ENCODE measurements around the gene TPT1. TPM values are rescaled to one million over a fixed set of nuclear protein-coding genes. Genes with fewer than 3 reads are reported as not detected.

Gene TPT1
- total and polyA plus RNA-seq, 4 donors: 3,196 to 18,191 (median 5,218) TPM

- peaks cover 3 to 23% of the 10 kb centered on the region in 2 donors for H3K36me3 ChIP-seq (ENCODE audit: control insufficient read depth in 1 of 2, insufficient read depth in 2 of 2, low read length in 1 of 2)
Measured at GRCh38 chr13:45335397-45336024, 5.5 kb downstream of the TPT1 start.

GRCh38 chr13:45333977-45334922 is 6.7 kb downstream of the TPT1 start:
- H3K27me3 ChIP-seq (ENCODE audit: control insufficient read depth in 1 of 2, insufficient read depth in 2 of 2, low read length in 1 of 2): no peaks in the 10 kb centered on the region
- WGBS, 2 donors: 28 to 41% methylated on average over 7 of the region's 7 CpGs
- ATAC-seq (ENCODE audit: low FRiP score) (no peak), DNase-seq (no peak)
- no peak overlapping the region for H3K27ac ChIP-seq (ENCODE audit: low read depth in 1 of 2, low read length in 2 of 2)
- H3K4me3 ChIP-seq (ENCODE audit: low read length in 2 of 2): no peak overlapping the region
- peaks cover 2 to 22% of the 10 kb centered on the region in 2 donors for H3K4me1 ChIP-seq (ENCODE audit: control insufficient read depth in 1 of 2, insufficient read depth in 2 of 2, low read length in 2 of 2)
- intact Hi-C loops (cut with DNase I): no loop called here
- H3K9me3 ChIP-seq (ENCODE audit: control insufficient read depth, low read length): no peaks in the 10 kb centered on the region
- H3K36me3 ChIP-seq (ENCODE audit: control insufficient read depth in 1 of 2, insufficient read depth in 2 of 2, low read length in 1 of 2): peaks cover 3 to 23% of the 10 kb centered on the region in 2 donors

More at GRCh38 chr13:45335397-45336024, 5.5 kb downstream of the TPT1 start:
- DNase-seq: no peak
- no peaks in the 10 kb centered on the region for H3K9me3 ChIP-seq (ENCODE audit: control insufficient read depth, low read length)
- peaks cover 2 to 22% of the 10 kb centered on the region in 2 donors for H3K4me1 ChIP-seq (ENCODE audit: control insufficient read depth in 1 of 2, insufficient read depth in 2 of 2, low read length in 2 of 2)
- WGBS, 2 donors: 61 to 64% methylated on average over 3 of the region's 3 CpGs
- no peaks in the 10 kb centered on the region for H3K27me3 ChIP-seq (ENCODE audit: control insufficient read depth in 1 of 2, insufficient read depth in 2 of 2, low read length in 1 of 2)
- H3K4me3 ChIP-seq (ENCODE audit: low read length in 2 of 2): no peak overlapping the region
- intact Hi-C loops (cut with DNase I): no loop called here
- no peak for ATAC-seq (ENCODE audit: low FRiP score)
- peak overlapping the region in 1 of 2 donors; percentile 56 for H3K27ac ChIP-seq (ENCODE audit: low read depth in 1 of 2, low read length in 2 of 2)

DNA sequence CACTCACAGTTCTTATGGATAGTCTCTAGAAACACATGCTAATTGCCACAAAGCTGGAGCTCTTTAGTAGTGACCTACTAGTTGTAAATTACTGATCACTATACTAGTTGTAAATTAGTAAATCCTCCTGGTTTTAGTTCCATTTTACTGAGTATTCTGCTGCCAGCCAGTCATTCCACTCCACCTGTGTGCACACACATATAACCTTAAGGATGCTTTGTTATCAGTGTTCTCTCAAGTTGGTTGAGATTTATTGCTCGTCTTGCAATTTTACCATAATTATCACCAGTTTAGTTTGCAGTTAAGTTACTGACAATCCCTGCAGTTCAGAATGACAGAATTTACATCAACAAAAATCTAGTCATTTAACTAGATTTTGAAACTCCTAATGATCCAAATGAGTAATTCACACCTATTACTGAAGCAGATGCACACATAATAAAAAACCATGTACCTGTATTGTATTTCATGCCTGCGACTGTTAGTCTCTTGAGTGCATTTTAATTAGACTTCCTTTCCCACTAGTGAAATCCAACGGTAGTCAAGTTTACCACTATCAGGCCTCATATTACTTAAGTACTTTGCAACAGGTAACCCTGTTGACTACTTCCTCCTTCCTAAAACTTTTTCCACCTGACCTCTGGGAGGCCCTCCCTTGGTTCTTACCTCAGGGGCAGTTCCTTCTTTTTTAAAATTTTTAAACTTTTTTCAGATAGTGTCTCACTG is 7.6 kb downstream of the TPT1 start:
- intact Hi-C loops (cut with DNase I): no loop called here
- 78 to 81% methylated on average over 3 of the region's 3 CpGs for WGBS, 2 donors
- no peaks in the 10 kb centered on the region for H3K27me3 ChIP-seq (ENCODE audit: control insufficient read depth in 1 of 2, insufficient read depth in 2 of 2, low read length in 1 of 2)
- H3K4me3 ChIP-seq (ENCODE audit: low read length in 2 of 2): no peak overlapping the region
- DNase-seq: no peak
- H3K27ac ChIP-seq (ENCODE audit: low read depth in 1 of 2, low read length in 2 of 2): no peak overlapping the region
- ATAC-seq (ENCODE audit: low FRiP score): no peak
- peaks cover 2 to 18% of the 10 kb centered on the region in 2 donors for H3K4me1 ChIP-seq (ENCODE audit: control insufficient read depth in 1 of 2, insufficient read depth in 2 of 2, low read length in 2 of 2)
- no peaks in the 10 kb centered on the region for H3K9me3 ChIP-seq (ENCODE audit: control insufficient read depth, low read length)
- H3K36me3 ChIP-seq (ENCODE audit: control insufficient read depth in 1 of 2, insufficient read depth in 2 of 2, low read length in 1 of 2): peaks cover 3 to 23% of the 10 kb centered on the region in 2 donors

GRCh38 chr13:45332831-45333219 is 8.2 kb downstream of the TPT1 start:
- peaks cover 2 to 18% of the 10 kb centered on the region in 2 donors for H3K4me1 ChIP-seq (ENCODE audit: control insufficient read depth in 1 of 2, insufficient read depth in 2 of 2, low read length in 2 of 2)
- ATAC-seq (ENCODE audit: low FRiP score) (no peak), DNase-seq (no peak)
- no peaks in the 10 kb centered on the region for H3K27me3 ChIP-seq (ENCODE audit: control insufficient read depth in 1 of 2, insufficient read depth in 2 of 2, low read length in 1 of 2)
- H3K4me3 ChIP-seq (ENCODE audit: low read length in 2 of 2): no peak overlapping the region
- peaks cover 3 to 23% of the 10 kb centered on the region in 2 donors for H3K36me3 ChIP-seq (ENCODE audit: control insufficient read depth in 1 of 2, insufficient read depth in 2 of 2, low read length in 1 of 2)
- intact Hi-C loops (cut with DNase I): no loop called here
- H3K27ac ChIP-seq (ENCODE audit: low read depth in 1 of 2, low read length in 2 of 2): peak overlapping the region in 1 of 2 donors; percentile 10
- H3K9me3 ChIP-seq (ENCODE audit: control insufficient read depth, low read length): no peaks in the 10 kb centered on the region
- WGBS, 2 donors: 77 to 84% methylated on average over 3 of the region's 3 CpGs

DNA sequence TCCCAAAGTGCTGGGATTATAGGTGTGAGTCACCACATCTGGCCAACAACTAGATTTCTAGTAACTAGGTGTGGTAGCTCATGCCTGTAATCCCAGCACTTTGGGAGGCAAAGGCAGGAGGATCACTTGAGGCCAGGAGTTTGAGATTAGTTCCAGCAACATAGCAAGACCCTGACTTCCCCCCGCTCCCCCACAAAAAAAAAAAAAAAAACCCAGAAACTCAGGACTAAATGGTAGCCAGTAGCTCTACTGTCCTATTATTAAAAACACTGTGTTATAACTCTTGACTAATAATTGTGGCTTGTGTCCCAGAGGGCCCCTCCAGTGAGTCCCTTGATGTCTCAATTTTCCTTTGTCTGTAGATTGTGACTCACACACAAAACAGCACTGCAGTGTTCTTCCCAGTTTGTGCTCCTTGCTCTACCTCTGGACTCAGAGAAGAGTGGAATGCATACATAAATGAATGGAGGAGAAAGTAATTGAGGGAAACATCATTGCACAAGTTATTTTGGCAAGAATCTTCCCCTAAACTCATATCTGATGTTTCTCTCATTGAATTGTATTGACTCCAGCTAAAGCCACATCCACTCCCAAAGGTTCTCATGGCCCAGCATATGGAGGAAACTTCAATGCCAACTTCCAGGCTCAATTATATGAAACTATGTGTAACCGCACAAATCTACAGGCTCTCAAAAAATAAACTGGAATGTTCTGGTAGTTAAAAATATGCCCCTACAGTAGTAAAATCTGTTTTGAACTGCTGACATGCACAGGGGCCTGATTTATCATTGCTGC is 8.8 kb downstream of the TPT1 start:
- H3K4me1 ChIP-seq (ENCODE audit: control insufficient read depth in 1 of 2, insufficient read depth in 2 of 2, low read length in 2 of 2): peaks cover 2 to 18% of the 10 kb centered on the region in 2 donors

DNA sequence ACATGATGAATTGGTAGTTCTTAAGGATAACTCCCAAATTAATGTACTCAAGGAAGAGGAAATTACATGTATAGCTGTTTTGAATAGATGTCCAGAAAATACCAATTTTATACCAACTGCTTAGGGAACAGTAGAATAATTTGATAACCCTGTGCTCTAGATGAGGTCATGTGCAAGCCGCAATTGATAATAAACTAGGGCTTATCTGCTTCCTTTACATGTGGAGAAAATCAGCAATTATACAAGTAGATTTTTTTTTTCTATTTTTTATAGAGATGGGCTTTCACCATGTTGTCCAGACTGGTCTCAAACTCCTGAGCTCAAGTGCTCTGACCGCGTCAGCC is 9.3 kb downstream of the TPT1 start:
- Histone ChIP-seq H3K36me3 (ENCODE audit: control insufficient read depth in 1 of 2, insufficient read depth in 2 of 2, low read length in 1 of 2) (peaks cover 3 to 23% of the 10 kb centered on the region in 2 donors), H3K4me3 (ENCODE audit: low read length in 2 of 2) (no peak overlapping the region), H3K27ac (ENCODE audit: low read depth in 1 of 2, low read length in 2 of 2) (no peak overlapping the region), H3K27me3 (ENCODE audit: control insufficient read depth in 1 of 2, insufficient read depth in 2 of 2, low read length in 1 of 2) (no peaks in the 10 kb centered on the region), H3K9me3 (ENCODE audit: control insufficient read depth, low read length) (no peaks in the 10 kb centered on the region), H3K4me1 (ENCODE audit: control insufficient read depth in 1 of 2, insufficient read depth in 2 of 2, low read length in 2 of 2) (peaks cover 2 to 20% of the 10 kb centered on the region in 2 donors)
- ATAC-seq (ENCODE audit: low FRiP score) (no peak), DNase-seq (no peak)
- intact Hi-C loops (cut with DNase I): no loop called here
- 57 to 61% methylated on average over 3 of the region's 3 CpGs for WGBS, 2 donors

More for the DNA sequence above, 8.8 kb downstream of the TPT1 start:
- H3K27ac ChIP-seq (ENCODE audit: low read depth in 1 of 2, low read length in 2 of 2): peak overlapping the region in 1 of 2 donors; percentile 38
- H3K36me3 ChIP-seq (ENCODE audit: control insufficient read depth in 1 of 2, insufficient read depth in 2 of 2, low read length in 1 of 2): peaks cover 3 to 23% of the 10 kb centered on the region in 2 donors
- no peak overlapping the region for H3K4me3 ChIP-seq (ENCODE audit: low read length in 2 of 2)
- 62 to 64% methylated on average over 2 of the region's 2 CpGs for WGBS, 2 donors
- no peak for ATAC-seq (ENCODE audit: low FRiP score)
- no peaks in the 10 kb centered on the region for H3K27me3 ChIP-seq (ENCODE audit: control insufficient read depth in 1 of 2, insufficient read depth in 2 of 2, low read length in 1 of 2)
- H3K9me3 ChIP-seq (ENCODE audit: control insufficient read depth, low read length): no peaks in the 10 kb centered on the region
- intact Hi-C loops (cut with DNase I): no loop called here
- DNase-seq: no peak

DNA sequence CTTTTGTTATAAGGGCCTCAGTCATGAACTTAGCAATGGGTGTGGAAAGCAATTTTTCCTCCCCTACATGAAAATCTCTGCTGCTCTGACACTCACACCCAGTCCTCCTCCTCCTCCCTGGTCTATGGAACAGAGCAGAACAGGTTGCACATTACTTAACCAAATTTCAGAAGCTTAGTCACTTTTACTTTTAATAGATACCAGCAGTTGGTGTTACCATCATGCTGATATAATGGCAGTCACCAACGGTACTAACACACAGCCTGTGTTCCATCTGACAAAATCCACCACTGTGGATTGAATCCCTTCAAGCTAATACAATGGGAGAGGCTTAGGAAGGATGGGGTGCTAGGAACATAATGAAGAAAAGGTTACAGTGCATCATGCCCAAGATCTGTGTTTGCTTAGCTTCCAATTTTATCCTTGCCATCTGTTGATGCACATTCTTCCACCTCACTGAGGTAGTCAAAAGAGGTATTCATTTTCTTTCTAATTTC is 9.8 kb downstream of the TPT1 start:
- DNase-seq (no peak), ATAC-seq (ENCODE audit: low FRiP score) (no peak)
- Histone ChIP-seq H3K4me1 (ENCODE audit: control insufficient read depth in 1 of 2, insufficient read depth in 2 of 2, low read length in 2 of 2) (peaks cover 2 to 18% of the 10 kb centered on the region in 2 donors), H3K9me3 (ENCODE audit: control insufficient read depth, low read length) (no peaks in the 10 kb centered on the region), H3K4me3 (ENCODE audit: low read length in 2 of 2) (no peak overlapping the region), H3K27ac (ENCODE audit: low read depth in 1 of 2, low read length in 2 of 2) (no peak overlapping the region), H3K27me3 (ENCODE audit: control insufficient read depth in 1 of 2, insufficient read depth in 2 of 2, low read length in 1 of 2) (no peaks in the 10 kb centered on the region), H3K36me3 (ENCODE audit: control insufficient read depth in 1 of 2, insufficient read depth in 2 of 2, low read length in 1 of 2) (peaks cover 3 to 19% of the 10 kb centered on the region in 2 donors)
- WGBS, 2 donors: 59 to 64% methylated on average over 1 of the region's 1 CpG
- intact Hi-C loops (cut with DNase I): no loop called here

DNA sequence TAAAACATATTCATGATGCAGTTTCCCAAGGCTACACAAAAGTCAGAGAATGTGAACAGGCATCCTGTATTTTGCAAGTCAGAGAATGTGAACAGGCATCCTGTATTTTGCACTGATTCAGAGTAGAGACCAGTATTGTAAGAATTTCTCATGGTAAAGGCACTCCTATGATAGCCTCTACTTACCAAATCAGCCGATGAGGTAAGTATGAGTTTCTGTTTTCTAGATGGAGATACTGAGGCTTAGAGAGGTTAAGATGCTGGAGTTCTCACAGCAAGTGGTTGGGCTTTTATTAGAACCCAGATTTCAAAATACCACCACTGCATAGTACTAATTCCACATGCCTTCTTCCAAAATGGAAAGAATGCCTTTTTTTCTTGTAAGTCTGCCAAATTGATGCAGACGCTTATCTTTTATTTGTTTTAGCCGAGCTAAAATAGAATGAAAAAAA is 12.3 kb downstream of the TPT1 start:
- peaks cover 0 to 2% of the 10 kb centered on the region in 2 donors for H3K36me3 ChIP-seq (ENCODE audit: control insufficient read depth in 1 of 2, insufficient read depth in 2 of 2, low read length in 1 of 2)
- H3K4me1 ChIP-seq (ENCODE audit: control insufficient read depth in 1 of 2, insufficient read depth in 2 of 2, low read length in 2 of 2): peaks cover 7 to 18% of the 10 kb centered on the region in 2 donors
- 3 to 5% methylated on average over 3 of the region's 3 CpGs for WGBS, 2 donors
- peak; percentile 40 for ATAC-seq (ENCODE audit: low FRiP score)
- H3K27ac ChIP-seq (ENCODE audit: low read depth in 1 of 2, low read length in 2 of 2): peak overlapping the region; percentile 37 to 79
- intact Hi-C loops (cut with DNase I): no loop called here
- DNase-seq: no peak
- H3K9me3 ChIP-seq (ENCODE audit: control insufficient read depth, low read length): no peaks in the 10 kb centered on the region
- H3K4me3 ChIP-seq (ENCODE audit: low read length in 2 of 2): no peak overlapping the region
- no peaks in the 10 kb centered on the region for H3K27me3 ChIP-seq (ENCODE audit: control insufficient read depth in 1 of 2, insufficient read depth in 2 of 2, low read length in 1 of 2)

All from aorta (tissue), 5 donors.